ENCODE data around the gene SEMA3B.

GRCh38 chr3:50245251-50245745 lies 23.6 kb upstream of the SEMA3B start:
- no peak for TF ChIP-seq EZH2 (IDR thresholded peaks at IDR 0.05; ENCODE audit: borderline replicate concordance, low read depth, low read length, severe bottlenecking)
- TF ChIP-seq POLR2A (IDR thresholded peaks at IDR 0.05; ENCODE audit: low read depth, low read length), result no peak
